Amniotic stem cell (primary cell): ENCODE data around the gene DLX2.
"Not testable (repeated sequence)": the region's sequence is repeated elsewhere in the genome, so short reads cannot be mapped to it uniquely, and the experiment has no call there.

ENCODE experiments used
- DNase-seq: peaks from one replicate; lab custom pipeline; 2025; lab: John Stamatoyannopoulos, UW

Gene DLX2

DNA sequence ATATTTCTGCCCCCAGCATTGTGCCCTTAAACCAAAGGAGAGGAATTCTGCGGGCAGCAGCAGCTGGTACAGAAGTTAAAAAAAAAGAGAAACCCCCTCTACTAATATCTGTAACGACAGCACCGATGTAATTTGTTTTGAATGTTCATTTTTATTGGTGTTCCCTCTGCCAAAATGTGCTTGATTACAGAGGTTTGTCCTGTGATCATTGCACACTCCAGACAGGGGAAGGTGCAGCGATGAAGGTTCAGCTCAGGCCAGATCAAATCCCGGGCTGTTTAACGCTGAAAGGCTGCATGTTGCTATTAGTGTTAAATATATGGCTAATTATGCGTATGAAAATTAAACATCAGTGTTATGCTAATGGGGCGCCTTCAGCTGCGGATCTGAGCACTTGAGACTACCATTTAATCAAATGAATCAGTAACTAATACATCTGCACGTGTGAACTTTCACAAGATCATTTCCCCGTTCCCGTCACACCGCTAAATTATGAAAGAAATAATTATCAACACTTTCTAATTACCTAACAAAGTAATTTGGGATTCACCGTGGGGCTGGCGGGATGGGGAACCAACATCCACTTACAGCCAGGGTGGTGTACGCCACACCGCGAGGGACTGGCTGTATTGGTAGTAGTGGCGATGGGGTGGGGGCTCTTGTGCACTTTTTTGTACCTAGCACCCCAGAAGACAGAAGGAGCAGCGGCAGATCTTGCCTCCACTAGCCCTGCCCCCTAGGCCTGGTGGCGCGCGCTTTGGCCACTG is 18.9 kb downstream of the DLX2 start:
- DNase-seq: no peak

DNA sequence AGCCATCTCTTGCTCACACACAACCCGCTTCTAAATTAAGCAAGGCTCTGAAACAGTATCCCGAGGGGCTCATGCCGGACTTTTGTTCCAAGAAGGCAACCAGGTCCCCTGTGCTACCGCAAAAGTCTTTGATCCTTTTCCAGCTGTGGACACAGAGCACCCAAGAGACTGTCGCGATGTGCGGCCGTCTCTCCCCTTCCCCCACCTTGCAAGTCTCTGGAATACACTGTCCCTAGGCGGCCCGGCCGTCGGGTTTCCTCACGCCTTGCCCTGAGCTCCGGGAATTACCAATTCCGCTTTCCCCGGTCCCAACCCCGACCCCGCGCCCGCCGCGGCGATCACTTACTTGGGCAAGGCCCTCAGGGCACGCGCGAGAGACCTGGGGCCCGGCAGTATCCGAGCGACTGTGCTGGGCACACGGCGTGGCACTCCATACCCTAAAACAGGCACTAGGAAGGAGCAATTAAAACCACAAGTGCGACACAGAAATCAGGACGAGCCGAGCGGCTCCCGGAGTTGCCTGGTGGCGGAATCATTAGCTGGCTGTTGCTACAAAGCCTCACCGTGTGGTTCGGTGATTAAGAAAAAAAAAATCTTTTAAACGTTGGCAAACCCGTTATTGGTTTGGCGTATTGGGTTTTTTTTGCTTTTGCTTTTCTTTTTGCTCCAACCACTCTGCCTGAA is 19.6 kb downstream of the DLX2 start:
- no peak for DNase-seq

DNA sequence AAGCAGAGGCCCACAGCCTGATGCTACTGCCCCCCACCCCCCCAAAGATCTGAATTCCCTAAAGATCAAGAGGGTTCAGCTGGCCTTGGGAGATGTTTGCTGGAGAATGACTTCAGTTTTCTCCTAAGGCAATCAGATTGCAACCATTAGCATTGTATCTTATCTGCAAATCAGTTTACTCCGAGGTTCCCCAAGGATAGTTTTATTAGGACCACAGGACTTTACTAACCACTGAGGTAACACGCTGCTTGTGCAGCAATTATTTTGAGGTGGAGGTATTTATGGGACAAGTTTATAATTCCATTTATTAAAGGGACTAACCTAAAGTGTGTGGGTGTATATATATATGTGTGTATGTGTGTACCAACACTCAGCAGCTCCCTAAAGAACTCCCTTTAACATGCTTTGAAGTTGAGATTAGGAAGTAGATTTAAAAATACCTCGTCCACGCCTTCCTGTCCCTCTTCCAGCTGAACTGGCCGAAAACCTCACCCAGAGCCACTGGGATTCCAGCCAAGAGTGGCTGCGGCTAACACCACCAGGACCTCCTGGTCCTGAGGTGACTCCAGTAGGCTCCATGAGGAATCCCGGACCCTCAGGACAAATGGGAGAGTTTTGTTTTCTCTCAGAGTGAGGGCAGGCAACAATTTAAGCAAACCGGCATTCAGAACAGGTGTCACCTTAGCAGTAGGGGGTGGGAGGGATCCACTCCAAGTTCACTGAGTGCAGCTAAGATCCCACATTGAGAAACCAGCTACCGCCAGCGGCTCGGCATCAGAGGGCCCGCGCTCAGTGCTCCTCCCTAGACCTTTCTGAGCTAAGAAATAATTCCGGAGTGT is 20.4 kb downstream of the DLX2 start:
- DNase-seq: no peak

DNA sequence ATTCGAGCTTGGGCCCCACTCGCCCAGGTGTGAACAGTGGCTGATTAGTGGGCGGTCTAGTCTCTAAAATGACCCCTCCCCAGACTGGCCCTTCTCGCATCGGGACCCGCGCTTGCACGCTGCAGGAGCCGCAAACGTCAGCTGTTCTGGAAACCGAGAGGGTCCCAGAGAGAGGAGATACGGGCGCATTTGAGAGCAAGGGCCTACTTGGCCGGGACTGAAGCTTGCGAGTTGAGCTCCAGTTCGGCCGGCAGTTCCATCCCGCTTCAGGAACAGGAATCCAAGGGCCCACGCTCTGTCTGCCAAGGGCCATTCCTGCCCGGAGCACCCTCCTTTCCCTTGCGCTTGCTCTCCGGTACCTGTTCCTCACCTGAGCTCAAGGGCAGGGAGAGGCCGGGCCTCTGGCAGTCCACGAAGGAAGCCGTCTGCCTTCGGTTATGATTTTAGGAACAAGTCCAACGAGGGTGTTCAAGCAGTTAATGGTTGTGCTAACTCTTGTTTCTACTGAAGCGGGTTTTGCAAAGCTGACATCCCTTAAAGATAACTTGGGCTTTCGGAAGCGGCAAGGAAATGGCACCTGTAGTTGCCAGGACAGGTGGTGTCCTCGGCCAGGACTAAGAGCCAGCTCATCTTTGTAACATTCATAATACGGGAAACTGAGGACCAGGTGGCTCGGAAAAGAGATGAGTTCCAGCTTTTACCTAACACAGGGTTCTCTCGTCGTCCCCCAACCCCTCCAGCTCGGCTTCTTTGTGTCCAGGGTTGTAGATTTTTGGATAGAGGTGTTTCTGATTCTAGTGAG is 21.3 kb downstream of the DLX2 start:
- no peak for DNase-seq

DNA sequence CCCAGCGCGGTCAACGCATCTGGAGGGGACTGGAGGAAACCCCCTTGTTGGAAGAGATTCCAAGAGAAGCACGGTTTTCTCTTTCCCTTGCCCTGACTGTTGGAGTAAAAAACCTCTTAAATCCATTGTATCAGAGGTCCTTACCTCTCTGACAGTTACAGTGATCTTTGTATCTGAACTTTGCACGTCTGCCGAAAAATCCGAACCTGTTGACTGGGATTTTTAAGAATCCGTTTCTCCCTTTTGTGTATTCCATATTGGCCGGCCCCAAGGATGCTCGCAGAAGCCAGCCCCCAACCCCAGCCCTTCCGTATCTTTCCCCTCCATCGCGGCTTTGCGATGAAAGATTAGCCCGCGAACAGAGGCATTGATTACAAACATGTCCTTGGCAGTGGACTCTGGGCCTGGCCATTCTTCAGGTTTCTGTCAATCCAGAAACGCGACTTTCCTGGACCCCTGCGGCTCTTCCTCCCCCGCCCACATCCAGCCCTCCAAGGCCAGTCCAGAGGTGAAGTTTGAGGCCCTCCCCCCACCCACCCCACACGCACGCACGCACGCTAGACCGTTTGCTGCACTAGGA is 22.0 kb downstream of the DLX2 start:
- no peak for DNase-seq

DNA sequence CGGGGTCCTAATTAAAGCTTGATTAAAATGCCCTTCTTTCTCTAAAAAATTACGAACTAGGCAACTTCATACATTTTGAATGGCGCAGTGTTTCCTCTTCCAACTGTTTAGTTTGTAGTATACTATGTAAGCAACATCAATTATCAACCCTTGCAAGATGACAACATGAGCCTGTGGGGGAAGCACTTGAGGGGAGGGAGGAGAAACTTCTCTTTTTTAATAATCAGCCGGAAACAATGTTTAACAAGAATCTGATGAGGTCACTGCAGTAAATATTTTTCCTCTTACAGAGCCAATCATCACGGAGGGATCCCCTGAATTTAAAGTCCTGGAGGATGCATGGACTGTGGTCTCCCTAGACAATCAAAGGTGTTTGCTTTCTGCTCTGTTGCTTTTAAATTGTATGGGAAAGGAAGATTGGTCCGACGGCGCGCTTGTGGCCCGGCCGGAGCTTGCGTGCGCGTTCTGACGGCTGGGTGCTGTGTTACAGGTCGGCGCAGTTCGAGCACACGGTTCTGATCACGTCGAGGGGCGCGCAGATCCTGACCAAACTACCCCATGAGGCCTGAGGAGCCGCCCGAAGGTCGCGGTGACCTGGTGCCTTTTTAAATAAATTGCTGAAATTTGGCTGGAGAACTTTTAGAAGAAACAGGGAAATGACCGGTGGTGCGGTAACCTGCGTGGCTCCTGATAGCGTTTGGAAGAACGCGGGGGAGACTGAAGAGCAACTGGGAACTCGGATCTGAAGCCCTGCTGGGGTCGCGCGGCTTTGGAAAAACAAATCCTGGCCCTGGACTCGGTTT is 22.7 kb downstream of the DLX2 start:
- no peak for DNase-seq

DNA sequence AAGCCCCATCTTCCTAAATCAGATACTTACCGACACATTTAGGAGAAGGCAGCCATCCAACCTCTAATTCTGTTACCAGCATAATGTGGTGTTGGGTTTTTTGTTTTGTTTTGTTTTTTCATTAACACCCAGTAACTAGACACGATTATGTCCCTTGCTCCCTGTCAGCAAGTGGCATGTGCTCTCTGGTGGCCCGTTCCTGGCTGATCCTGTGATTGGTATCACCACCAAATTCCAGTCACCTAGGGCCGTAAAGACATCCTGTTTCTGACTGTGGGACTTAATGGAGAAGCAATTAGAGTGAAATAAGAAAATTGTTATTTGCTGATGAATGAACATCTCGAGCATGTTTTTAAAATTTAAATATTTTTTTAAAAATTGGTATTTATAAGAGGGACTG is 23.3 kb downstream of the DLX2 start:
- no peak for DNase-seq

DNA sequence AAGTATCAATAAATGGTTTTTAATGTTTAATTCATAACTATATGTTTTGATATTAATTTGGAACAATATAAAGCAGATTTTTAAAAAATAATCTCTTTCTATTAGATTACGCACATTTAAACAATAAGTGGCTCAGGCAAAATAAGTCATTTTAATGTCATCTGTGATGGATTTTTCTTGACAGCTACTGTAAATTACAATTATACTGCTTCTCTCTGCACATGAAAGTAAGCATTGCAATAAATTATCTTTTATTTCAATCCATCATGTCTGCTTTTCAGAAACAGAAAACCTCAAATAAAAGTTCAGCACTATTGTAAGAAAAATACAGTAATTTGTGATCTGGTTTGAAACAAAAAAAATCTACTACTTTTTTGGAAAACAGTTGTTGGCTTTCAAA is 28.4 kb downstream of the DLX2 start:
- DNase-seq: no peak

DNA sequence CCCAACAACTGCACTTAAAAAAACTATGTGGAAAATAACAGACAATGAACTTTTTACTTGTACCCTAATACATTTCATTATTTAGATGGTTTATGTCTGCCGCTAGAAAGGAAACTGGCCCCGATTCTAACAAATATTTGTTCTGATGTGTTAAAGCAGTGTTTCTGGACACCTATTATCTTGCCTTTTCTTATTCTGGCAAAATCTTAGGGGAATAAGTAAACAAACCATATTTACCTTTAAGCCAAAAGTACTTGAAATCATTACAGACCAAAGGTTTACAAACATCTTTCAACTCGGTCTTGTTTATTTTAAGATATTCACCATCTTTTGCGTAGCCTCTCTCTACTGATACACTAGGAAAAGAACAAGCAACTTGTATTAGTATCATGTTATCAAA is 29.2 kb downstream of the DLX2 start:
- DNase-seq: no peak

DNA sequence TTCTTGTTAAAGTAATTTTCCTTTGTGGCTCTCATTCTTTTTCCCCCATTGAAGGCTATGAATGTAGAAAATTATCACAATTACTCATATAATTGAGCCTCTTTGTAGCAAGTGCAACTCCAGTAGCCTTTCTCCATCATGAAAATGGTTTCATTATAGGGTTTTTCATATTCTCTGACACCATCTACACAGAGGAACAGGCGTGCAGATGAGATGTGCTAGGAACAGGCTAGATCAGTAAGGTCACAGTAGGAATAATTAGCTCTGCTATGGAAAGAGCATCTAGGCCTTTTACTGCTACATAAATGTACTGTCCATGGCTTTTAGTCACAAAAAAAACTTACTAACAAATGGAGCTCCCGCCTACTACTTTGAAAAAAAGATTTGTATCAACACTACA is 30.0 kb downstream of the DLX2 start:
- no peak for DNase-seq

DNA sequence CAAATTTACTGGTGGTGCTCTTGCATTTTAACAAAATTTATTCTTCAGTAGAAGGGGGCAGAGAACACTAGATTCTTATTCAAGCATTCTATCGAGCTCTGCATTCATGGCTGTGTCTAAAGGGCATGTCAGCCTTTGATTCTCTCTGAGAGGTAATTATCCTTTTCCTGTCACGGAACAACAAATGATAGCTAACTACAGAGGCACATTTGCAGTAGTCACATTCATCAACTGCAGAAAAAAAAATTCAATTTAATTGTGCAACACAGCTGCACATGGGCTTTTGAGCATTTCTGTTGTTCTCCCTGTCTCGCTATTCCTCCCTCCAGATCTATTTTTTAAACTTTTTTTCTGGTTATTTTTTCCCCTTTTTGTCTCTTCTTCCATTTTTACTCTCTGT is 30.4 kb downstream of the DLX2 start:
- no peak for DNase-seq

DNA sequence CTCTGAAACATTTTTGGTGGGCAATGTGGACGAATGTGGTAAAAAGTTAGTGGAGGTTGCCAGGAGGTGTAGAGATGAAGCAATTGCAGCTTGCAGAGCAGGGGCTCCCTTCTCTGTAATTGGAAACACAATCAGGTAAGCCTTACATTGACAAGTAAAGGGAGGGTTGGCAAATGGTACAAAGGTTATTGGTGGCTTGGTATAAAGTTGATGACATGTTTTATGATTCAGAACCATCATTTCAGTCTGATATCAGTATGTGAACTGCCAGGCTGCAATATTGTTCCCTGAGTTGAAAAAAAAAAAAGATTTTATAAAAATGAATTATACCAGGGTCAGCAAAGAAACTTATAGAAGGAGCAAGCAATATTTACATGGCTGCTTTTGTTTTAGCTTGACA is 31.8 kb downstream of the DLX2 start:
- DNase-seq: no peak

DNA sequence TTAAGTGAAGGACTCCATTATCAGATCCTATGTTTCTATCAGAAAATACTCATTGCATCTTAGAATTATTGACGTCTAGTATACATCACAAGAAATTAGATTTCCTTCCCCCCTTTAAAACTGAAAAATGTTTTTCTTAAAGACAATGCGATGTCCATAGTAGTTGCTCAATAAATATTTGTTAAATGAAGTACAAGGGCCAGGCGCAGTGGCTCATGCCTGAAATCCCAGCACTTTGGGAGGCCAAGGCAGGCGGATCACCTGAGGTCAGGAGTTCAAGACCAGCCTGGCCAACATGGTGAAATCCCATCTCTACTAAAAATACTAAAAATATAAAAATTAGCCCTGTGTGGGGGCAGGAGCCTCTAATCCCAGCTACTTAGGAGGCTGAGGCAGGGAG is 34.8 kb downstream of the DLX2 start:
- not testable (repeated sequence) for DNase-seq

DNA sequence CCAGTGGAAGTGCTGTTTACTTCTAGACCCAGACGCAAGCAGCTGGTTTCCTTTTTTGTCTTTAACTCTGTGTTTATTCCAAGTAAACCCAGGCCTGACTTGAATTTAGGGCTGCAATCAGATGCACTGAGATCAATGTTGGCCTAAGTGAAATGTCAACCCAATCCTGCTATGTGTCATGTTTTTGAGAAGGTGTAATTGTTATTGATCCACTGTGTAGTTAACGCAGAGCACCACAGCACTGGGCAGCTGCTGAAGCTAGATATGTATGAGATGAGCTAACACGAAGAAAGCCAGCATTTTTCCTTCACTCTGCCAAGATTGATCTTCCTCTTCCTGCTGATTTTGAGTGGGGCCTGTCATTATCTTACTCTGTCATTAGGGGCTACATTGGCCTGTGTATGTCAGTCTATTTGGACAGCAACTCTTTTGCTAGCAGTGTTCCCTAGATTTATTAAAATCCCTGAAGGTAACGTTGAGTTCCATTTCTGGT is 36.3 kb downstream of the DLX2 start:
- DNase-seq: no peak

DNA sequence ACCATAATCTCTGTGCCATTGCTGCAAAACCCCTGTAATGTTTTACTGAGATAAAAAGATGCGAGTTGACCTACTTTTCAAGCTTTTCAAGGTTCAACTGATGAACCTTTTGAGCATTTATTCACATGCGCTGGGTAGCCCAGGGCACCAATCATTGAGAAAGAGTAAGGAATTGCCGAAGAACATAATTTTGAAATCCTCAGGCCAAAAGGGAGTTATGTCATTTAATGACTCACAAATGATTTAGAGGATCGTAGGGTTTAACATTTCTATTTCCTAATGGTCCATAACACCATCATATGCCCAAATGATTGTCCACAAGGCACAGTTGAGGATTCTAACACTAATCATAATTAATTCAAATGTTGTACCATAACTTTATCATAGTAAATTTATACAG is 37.6 kb downstream of the DLX2 start:
- DNase-seq: no peak

DNA sequence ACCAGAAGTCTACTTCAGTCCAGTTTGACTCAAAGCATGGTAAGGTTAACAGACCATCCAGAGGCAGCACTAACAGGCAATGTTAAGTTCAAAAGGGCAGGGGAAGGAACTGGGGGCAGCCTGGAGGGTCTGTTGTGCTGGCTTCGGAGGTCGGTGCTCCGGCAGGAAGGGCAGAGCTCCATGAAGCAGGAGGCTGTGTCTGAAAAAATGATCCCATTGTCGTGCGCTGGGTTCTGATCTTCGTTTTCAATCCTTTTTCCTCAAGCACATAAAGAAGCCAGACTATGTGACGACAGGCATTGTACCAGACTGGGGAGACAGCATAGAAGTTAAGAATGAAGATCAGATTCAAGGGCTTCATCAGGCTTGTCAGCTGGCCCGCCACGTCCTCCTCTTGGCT is 39.3 kb downstream of the DLX2 start:
- no peak for DNase-seq

DNA sequence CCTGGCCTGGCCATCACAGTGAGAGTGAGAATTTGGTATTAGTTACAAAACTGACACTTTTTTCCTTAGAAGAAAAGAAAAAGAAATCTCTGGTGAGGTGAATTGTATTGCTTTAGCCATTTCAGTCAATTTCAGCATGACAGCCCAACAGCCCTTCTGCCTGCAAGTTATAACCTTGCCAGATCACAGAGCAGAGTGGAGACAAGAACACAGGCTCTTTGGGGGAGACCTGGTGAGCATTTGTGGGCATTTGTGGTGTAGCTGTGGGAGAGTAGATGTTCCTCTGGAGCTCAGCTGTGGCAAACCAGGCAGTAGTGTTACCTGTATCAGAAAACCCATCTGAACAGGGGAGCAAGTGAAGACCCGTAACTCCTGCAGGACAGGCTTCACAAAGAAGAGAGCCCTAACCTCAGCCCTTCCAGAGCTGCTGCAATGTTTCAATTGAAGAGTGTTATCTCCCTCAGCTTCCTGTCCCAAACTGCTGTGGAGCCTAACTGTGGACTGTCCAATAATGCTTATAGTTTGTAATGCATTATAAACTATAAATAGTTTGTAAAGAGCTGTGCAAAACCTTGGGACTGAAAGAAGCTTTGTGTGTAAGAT is 40.2 kb downstream of the DLX2 start:
- no peak for DNase-seq

DNA sequence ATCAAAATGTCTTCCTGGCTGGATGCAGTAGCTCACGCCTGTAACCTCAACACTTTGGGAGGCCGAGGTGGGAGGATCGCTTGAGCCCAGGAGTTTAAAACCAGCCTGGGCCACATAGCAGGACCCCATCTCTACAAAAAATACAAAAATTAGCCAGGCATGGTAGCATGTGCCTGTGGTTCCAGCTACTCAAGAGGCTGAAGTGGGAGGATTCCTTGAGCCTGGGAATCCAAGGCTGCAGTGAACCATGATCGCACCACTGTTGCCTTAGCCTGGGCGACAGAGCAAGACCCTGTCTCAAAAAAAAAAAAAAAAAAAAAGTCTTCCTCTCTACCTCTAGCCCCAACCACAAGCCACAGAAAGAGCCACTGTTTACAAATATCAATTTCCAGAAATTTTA is 42.6 kb downstream of the DLX2 start:
- DNase-seq: not testable (repeated sequence)

DNA sequence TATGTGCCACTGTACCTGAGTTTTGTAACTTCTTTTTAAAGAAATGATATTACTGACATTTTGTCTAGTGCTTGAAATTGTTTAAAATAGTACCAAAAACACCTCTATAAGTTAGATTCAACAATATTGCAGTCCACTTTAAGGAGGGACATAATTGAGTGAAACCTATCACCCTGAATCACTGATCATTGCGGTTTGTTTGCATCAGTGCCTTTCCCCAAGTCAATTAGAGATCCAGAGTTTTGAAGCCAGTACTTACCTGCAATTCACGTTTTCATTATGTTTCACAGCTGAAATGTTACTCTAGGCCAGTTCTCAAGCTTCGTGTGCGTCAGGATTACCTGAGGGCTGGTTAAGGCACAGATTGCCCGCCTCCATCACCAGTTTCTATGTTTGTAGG is 44.0 kb downstream of the DLX2 start:
- no peak for DNase-seq

DNA sequence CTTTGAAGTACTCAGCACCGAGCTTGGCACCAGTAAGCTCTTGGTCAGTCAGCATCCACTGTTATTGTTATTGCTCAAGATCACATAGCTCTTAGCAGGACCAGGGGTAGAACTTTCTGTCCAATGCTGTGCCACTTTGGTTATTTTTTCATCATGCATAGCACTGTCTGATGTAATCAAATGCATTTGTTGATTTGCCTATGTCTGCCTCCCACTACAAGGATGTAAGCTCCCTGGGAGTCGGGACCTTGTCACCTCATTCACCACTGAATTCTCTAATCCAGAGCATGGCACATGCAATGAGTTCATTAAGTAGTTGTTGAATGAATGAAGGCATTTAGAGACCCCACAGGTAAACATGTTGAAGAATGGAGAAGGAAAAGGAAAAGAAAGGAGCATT is 46.4 kb downstream of the DLX2 start:
- DNase-seq: no peak
